Measurements from ENCODE around the gene SNN.

SNN gene

DNA sequence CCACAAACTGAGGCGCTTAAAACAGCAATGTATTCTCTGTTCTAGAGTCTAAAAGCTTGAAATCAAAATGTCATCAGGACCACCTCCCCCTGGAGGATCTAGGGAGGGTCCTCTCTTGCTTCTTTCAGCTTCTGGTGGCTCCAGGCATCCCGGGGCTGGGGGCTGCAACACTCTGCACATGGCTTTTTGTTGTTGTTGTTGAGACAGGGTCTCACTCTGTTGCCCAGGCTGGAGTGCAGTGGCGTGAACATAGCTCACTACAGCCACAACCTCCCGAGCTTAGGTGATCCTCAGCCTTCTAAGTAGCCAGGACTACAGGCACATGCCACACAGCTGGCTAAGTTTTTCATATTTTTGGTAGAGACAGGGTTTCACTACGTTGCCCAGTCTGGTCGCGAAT, 37.0 kb upstream of the SNN start:
- Histone ChIP-seq H3K4me3 (replicated peaks; ENCODE audit: insufficient read depth, low read length) (no peak overlapping the region), H3K27ac (replicated peaks) (no peak overlapping the region), H3K27me3 (ENCODE audit: insufficient read depth, poor library complexity, severe bottlenecking) (no peaks in the 10 kb centered on the region)
- TF ChIP-seq GABPA (IDR thresholded peaks at IDR 0.05; ENCODE audit: low read depth) (no peak), SPI1 (IDR thresholded peaks at IDR 0.05; ENCODE audit: borderline replicate concordance, low read depth) (no peak), POLR2AphosphoS5 (IDR thresholded peaks at IDR 0.05; ENCODE audit: low read depth) (no peak)
- TF ChIP-seq, protein P1, sequence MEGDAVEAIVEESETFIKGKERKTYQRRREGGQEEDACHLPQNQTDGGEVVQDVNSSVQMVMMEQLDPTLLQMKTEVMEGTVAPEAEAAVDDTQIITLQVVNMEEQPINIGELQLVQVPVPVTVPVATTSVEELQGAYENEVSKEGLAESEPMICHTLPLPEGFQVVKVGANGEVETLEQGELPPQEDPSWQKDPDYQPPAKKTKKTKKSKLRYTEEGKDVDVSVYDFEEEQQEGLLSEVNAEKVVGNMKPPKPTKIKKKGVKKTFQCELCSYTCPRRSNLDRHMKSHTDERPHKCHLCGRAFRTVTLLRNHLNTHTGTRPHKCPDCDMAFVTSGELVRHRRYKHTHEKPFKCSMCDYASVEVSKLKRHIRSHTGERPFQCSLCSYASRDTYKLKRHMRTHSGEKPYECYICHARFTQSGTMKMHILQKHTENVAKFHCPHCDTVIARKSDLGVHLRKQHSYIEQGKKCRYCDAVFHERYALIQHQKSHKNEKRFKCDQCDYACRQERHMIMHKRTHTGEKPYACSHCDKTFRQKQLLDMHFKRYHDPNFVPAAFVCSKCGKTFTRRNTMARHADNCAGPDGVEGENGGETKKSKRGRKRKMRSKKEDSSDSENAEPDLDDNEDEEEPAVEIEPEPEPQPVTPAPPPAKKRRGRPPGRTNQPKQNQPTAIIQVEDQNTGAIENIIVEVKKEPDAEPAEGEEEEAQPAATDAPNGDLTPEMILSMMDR (IDR thresholded peaks at IDR 0.05; ENCODE audit: insufficient read depth, low read length), result no peak
- TF ChIP-seq, protein P2, sequence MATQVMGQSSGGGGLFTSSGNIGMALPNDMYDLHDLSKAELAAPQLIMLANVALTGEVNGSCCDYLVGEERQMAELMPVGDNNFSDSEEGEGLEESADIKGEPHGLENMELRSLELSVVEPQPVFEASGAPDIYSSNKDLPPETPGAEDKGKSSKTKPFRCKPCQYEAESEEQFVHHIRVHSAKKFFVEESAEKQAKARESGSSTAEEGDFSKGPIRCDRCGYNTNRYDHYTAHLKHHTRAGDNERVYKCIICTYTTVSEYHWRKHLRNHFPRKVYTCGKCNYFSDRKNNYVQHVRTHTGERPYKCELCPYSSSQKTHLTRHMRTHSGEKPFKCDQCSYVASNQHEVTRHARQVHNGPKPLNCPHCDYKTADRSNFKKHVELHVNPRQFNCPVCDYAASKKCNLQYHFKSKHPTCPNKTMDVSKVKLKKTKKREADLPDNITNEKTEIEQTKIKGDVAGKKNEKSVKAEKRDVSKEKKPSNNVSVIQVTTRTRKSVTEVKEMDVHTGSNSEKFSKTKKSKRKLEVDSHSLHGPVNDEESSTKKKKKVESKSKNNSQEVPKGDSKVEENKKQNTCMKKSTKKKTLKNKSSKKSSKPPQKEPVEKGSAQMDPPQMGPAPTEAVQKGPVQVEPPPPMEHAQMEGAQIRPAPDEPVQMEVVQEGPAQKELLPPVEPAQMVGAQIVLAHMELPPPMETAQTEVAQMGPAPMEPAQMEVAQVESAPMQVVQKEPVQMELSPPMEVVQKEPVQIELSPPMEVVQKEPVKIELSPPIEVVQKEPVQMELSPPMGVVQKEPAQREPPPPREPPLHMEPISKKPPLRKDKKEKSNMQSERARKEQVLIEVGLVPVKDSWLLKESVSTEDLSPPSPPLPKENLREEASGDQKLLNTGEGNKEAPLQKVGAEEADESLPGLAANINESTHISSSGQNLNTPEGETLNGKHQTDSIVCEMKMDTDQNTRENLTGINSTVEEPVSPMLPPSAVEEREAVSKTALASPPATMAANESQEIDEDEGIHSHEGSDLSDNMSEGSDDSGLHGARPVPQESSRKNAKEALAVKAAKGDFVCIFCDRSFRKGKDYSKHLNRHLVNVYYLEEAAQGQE (IDR thresholded peaks at IDR 0.05; ENCODE audit: insufficient replicate concordance, low read depth), result no peak
- DNase-seq (ENCODE audit: low read depth in 1 of 2, low spot score in 1 of 2), result no peak

DNA sequence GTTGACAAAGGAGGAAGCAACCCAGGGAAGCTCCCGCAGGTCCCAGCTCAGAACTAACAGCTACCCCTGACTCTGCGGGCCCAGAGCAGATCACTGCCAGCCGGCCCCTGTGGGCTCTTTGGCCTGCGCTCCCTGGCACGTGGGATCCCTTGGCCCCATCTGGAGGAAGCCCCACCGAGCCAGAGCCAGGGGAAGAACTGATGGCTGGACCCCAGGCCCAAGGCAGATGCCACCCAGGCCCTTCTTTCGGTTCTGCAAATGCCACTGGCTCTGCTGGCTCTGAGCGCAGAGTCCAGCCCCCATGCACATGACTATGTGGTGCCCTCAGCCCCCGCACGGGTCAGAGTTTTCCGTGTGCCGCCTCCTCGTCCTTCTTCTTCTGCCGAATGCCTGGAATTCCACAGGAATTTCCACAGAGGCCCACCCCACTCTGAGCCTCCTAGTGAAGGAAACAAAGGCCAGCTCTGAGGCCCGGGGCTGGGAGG, 35.8 kb upstream of the SNN start:
- TF ChIP-seq, protein P2 (IDR thresholded peaks at IDR 0.05; ENCODE audit: insufficient replicate concordance, low read depth), result no peak
- TF ChIP-seq POLR2AphosphoS5 (IDR thresholded peaks at IDR 0.05; ENCODE audit: low read depth) (no peak), GABPA (IDR thresholded peaks at IDR 0.05; ENCODE audit: low read depth) (no peak), SPI1 (IDR thresholded peaks at IDR 0.05; ENCODE audit: borderline replicate concordance, low read depth) (no peak)
- TF ChIP-seq, protein P1 (IDR thresholded peaks at IDR 0.05; ENCODE audit: insufficient read depth, low read length), result no peak
- H3K4me3 ChIP-seq (replicated peaks; ENCODE audit: insufficient read depth, low read length), result no peak overlapping the region
- no peaks in the 10 kb centered on the region for H3K27me3 ChIP-seq (ENCODE audit: insufficient read depth, poor library complexity, severe bottlenecking)
- peak in 1 of 2 experiments; percentile 34 for DNase-seq (ENCODE audit: low read depth in 1 of 2, low spot score in 1 of 2)
- H3K27ac ChIP-seq (replicated peaks), result no peak overlapping the region

DNA sequence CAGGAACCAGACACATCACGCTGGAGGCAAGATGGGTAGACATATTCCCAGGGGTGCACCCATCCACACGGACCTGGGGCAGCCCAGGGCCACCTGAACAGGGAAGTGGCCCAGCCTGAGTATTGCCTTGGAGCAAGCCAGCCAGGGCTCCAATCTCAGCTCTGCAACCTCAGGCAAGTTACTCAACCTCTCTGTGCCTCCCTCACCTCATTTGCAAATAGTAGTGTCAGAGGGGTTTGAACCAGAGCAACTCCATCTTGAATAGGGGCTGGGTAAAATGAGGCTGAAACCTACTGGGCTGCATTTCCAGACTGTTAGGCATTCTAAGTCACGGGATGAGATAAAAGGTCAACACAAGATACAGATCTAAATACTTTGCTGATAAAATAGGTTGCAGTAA, 35.1 kb upstream of the SNN start:
- no peak for TF ChIP-seq POLR2AphosphoS5 (IDR thresholded peaks at IDR 0.05; ENCODE audit: low read depth)
- no peak for TF ChIP-seq GABPA (IDR thresholded peaks at IDR 0.05; ENCODE audit: low read depth)
- no peak for DNase-seq (ENCODE audit: low read depth in 1 of 2, low spot score in 1 of 2)
- H3K27me3 ChIP-seq (ENCODE audit: insufficient read depth, poor library complexity, severe bottlenecking), result no peaks in the 10 kb centered on the region
- H3K27ac ChIP-seq (replicated peaks), result no peak overlapping the region
- no peak overlapping the region for H3K4me3 ChIP-seq (replicated peaks; ENCODE audit: insufficient read depth, low read length)

DNA sequence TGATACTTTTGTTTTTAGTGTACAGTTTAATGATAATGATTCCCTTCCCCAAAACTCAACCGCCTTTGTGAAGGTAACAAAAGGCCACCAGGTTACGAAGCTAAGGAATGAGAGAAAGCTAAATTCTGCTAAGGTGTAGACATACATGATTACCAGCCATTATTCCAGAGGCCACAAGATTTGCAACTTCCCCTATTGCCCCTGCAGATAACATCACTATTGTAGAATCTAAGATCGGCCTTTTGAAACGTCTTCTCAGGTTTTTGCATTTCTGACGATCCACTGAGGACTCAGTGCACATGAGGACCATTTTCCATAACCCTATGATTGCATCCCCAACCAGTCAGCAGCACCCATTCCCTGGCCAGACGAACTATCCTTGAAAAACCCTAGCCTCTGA, 33.9 kb upstream of the SNN start:
- H3K27ac ChIP-seq (replicated peaks), result no peak overlapping the region
- TF ChIP-seq GABPA (IDR thresholded peaks at IDR 0.05; ENCODE audit: low read depth) (no peak), SPI1 (IDR thresholded peaks at IDR 0.05; ENCODE audit: borderline replicate concordance, low read depth) (peak; percentile 59; the same call in 1 of the 2 replicates)
- TF ChIP-seq, protein P2 (IDR thresholded peaks at IDR 0.05; ENCODE audit: insufficient replicate concordance, low read depth), result no peak
- DNase-seq (ENCODE audit: low read depth in 1 of 2, low spot score in 1 of 2), result peak in 1 of 2 experiments; percentile 66
- no peak overlapping the region for H3K4me3 ChIP-seq (replicated peaks; ENCODE audit: insufficient read depth, low read length)
- no peaks in the 10 kb centered on the region for H3K27me3 ChIP-seq (ENCODE audit: insufficient read depth, poor library complexity, severe bottlenecking)
